HG03558 (cell line): ENCODE data around the gene COPG1.
A peak's percentile ranks its signal among the peaks of the same experiment; 100 is the strongest.

ENCODE experiments used
- ATAC-seq: cut with Tn5 transposase; IDR thresholded peaks from one replicate; pipeline ENCODE4 v1.9.1; 2021; ENCODE audit warnings: moderate number of reproducible peaks; ENCODE audit not compliant: unreplicated experiment; ENCODE audit errors: extremely low read depth

COPG1 gene

DNA sequence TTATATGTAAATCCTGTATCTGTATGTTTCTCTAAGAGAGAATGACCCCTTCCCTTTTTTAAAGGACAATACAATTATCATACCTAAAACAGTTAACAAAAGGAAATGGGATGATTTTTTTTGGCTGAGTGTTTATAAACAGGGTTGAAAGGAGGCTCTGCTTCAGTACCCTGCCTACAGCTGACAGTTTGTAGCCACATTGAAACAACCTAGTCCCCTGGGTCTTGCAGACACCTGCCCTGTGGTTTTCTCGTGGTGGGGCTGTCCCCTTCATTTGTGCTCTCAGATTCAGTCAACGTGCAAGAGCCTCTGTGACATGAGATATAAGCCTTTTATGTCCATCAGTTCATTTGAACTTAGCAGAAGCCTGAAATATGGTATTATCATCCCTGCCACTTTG lies 27.0 kb downstream of the COPG1 start:
- peak; percentile 89 for ATAC-seq

DNA sequence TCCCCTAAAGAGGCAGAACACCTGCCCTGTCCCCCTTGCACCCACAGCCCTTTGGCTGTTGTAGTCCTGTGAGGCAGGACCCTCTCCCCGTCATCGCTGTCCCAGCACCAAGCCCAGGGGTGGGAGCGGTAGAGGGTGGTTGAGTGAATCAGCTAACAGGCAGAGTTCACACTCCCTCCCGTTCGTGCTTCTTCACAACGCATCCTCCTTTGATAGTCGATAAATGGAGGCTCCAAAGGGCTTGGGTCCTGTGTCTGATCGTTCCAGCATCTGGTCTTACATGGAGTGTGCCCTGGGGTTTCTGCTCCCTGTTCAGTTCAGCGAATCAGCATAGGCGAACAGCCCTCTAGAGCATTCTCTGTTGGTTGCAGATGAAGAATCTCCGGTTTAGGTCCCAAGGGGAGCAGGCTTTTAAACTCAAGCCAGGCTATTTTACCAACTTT lies 28.4 kb downstream of the COPG1 start:
- ATAC-seq, result no peak

DNA sequence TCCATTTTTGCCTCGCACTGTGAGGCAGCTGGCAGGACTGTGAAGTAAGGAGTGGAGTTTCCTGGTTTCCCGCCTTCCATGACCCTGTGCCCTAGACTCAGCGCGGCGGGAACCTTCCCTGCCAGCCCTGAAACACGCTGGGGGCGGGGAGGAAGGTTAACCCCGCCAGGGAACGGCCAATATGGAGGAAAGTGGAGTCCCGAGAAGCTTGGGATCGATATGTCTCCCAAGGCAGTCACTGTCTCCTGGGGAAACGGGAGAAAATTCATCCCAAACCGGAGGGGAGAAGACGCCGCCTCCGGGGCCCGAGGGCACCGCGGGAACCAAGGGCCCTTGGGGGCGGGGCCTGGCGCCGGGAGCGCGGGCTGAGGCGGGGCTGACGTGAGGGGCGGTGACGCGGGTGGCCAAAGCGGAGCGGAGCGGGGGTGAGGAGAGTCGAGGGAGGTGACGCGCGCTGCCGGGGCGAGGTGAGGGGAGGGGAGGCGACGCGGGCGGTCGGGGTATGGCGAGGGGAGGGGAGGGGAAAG lies 29.1 kb downstream of the COPG1 start, which contains the start of gene HMCES:
Gene HMCES, plus strand, starts transcription at position 432 of the 527 bp plus-strand sequence. CDS start 863 bp downstream, outside the sequence.
- no peak for ATAC-seq

DNA sequence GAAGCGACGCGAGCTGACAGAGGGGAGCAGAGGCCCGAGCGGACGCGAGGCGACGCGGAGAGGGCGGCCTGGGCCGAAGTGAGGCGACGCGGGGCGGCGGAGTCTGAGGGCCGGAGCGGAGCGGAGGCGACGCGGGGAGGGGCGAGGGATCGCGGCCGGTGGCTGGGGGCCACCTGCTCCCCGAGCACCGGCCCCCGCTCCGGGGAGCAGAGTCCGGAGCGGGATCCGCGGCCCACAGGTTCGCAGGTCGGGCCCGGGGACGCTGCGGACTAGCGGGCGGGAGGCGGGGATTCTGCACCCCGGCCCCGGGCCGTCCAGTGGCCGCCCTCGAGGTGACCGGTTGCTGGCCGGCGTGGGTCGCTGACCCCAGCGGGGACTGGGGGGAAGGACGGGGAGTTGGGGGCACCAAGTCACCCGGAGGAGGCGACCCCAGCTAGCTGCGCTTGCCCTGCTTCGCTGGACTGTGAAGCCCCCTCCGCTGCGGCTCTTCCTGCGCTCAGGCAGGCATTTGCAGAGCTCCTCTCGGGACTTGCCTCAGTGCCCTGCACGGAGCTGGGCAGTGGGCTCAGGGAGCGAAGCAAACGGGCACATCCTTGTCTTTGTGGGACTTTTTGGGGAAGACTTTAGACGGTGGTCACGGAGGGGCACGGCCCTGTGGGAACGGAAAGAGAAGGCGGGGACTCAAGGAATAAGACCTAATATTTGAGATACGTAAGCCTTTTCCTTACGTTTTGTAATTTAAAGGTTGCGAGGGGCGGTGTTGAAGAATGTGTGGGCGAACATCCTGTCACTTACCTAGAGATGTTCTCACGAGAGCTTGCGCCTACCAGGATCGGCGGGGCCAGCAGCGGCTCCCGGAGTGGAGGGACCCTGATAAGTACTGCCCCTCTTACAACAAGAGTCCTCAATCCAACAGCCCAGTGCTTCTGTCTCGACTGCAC lies 29.8 kb downstream of the COPG1 start:
- no peak for ATAC-seq

DNA sequence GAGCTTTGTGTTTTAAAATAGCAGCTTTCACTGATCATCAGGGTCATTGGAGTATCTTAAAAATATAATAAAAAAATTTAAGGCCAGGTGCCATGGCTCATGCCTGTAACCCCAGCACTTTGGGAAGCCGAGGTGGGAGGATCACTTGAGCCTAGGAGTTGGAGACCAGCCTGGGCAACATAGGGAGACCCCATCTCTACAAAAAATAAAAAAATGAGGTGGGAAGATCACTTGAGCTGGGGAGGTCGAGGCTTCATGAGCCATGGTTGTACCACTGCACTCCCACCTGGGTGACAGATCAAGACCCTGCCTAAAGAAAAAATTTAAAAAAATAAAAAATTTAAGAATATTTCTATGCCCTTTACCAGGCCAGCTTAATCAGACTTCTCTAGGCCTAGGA lies 30.8 kb downstream of the COPG1 start:
- no peak for ATAC-seq

DNA sequence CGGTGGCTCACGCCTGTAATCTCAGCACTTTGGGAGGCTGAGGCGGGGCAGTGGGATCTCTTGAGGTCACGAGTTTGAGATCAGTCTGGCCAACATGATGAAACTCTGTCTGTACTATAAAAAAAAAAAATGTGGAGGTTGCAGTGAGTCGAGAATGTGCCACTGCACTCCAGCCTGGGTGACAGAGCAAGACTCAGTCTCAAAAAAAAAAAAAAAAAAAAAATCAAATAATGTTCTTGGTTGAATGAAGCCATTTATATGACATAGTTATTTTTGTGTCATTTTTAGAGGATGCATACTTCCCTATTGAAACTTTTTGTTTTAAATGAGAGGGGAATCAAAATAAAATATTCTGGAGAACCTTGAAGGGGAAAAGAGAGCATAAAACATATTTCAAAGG lies 32.3 kb downstream of the COPG1 start:
- no peak for ATAC-seq

DNA sequence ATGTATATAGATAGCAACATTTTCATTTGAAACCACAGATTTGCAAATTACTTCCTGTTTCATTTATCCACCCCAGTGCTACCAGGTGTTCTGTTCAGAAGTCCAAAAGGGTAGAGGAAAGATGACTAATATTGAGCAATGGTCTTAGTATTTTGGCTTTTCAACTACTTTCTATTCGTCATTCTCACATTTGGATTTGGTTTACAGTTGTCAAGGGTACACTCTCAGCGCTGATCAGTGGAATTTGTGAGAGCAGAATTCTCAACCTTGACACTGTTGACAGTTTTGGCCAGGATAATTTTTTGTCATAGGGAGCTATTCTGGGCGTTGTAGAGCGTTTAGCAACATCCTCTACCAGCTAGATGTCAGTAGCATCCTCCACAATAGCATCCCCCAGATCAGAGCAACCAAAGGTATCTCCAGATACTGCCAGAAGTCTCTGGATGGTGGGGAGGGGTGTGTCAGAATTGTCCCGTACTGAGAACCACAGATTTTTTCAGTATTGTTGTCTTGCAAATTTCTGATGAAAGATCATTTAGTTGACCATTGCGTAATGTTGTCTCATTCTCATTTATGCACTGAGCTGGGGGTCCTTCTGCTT lies 33.4 kb downstream of the COPG1 start:
- peak; percentile 84 for ATAC-seq

DNA sequence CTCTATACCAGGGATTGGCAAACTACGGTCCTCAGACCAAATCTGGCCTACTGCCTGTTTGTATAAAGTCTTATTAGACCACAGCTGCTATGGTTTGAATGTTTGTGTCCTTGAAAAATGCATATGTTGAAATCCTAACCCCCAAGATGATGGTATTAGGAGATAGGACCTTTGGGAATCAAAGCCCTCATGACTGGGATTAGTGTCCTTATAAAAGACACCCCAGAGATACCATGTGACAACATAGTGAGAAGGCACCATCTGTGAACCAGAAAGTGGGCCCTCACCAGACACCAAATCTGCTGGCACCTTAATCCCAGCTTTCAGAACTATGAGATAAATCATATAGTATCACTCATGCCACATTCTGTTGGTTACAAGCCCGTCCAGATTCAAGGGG lies 36.7 kb downstream of the COPG1 start:
- no peak for ATAC-seq

DNA sequence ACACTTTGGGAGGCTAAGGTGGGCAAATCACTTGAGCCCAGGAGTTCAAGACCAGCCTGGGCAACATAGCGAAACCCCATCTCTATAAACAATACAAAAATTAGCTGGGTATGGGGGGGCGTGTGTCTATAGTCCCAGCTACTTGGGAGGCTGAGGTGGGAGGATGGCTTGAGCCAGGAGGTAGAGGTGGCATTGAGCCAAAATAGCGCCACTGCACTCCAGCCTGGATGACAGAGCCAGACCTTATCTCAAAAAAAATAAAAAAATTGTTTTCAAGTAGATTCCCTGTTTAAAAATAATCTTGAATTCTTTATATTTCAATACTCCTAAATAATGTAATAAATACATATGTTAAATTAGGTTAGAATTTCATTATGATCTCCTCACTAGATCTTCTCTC lies 39.0 kb downstream of the COPG1 start:
- ATAC-seq, result no peak

DNA sequence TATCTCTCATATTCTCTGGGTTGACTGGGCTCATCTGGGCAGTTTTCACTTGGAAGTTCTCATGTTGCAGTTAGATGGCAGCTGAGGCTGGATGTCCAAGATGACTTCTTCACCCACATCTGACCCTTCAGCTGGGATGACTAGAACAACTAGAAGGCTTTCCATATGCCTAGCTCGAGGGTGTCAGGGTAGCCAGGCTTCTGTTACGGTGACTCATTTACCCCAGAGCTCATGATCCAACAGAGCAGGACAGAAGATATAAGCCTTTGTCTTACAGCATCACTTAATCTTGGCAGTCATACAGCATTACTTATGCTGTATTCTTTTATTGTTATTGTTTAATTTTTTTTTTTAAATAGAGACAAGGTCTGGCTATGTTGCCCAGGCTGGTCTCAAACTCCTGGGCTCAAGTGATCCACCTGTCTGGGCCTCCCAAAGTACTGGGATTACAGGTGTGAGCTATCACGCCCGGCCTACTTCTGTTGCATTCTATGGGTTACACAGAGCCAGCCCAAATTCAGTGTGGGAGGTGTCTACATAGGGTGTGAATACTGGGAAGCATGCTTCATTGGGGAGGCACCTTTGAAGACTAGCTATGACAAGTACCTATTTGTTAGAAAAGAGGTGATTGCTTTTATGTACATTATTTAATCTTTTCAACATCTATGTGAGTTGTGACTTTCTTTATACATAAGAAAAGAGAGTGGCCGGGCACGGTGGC lies 40.0 kb downstream of the COPG1 start:
- no peak for ATAC-seq

DNA sequence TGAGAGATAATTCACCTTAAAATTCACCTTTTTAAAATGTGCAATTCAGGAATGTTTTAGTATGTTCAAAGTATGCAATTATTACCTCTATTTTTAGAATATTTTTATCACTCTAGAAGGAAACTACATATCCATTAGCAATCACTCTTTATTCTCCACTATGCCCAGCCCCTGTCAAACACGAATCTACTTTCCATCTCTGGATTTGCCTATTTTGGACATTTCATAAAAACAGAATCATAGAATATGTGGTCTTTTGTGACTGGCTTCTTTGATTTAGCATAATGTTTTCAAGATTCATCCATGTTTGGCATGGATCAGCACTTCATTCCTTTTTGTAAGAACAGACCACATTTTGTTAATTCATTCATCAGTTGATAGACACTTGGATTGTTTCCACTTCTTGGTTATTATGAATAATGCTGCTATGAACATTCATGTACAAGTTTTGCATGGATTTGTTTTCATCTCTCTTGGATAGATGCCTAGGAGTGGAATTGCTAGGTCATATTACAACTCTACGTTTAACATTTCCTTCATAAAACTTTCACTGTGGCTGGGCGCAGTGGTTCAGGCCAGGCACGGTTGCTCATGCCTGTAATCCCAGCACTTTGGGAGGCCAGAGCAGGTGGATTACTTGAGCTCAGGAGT lies 42.0 kb downstream of the COPG1 start:
- ATAC-seq, result no peak

DNA sequence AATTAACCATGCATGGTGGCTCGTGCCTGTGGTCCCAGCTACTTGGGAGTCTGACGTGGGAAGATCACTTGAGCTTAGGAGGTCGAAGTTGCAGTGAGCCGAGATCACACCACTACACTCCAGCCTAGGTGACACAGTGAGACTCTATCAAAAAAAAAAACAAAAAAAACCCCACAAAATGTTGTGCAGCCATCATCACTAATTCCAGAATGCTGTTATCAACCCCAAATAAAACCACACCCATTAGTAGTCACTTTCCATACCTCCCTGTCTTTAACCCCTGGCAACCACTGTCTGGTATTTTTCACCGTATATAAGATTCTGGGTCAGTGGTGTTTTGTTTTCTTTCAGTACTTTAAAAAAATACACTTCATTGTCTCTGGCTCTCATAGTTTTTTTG lies 45.9 kb downstream of the COPG1 start:
- no peak for ATAC-seq

DNA sequence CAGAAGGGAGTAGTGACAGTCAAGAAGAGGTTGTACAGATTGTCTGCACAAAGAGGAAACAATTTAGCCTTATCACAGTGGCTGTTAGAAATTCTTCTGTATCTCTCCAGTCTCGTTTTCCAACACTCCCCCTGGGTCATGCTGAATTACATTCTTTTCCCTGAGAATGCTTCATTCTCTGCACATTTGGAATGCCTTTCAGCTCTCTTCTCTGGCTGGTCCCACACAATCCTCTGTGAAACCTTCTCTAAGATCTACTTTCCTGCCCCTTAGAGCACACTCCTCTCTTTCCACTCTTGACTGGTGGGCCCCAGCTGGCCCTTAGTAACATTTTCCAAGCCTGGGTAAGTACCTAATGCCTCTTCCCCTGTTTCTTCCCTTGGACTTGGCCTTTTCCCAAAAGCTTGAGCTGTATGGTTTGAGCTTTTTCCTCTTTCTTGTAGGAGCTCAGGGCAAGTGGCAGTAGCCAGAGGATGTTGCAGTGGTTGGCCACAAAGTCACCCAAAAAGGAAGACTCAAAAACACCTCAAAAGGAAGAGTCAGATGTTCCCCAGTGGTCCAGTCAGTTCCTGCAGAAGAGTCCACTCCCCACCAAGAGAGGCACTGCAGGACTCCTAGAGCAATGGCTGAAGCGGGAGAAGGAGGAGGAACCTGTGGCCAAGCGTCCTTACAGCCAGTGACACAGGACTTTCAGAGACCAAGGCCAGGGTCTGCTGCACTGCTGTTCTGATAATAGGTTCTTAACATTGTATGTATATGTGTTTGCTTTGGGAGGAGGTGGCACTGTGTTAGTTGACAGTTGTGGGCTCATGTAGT lies 54.9 kb downstream of the COPG1 start:
- ATAC-seq, result no peak

DNA sequence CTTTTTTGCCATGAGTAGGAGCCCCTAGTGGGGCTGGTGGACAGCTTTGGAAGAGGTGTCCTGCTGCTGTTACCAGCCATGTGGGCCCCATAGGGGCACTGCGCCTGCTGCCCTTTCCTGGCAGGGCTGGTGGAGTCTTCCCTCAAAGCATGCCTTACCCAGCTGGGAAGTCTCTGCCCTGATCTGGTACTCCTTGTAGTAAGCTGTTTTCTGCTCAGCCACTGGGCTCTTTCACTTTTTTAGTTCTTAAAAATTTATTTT lies 55.5 kb downstream of the COPG1 start:
- no peak for ATAC-seq

DNA sequence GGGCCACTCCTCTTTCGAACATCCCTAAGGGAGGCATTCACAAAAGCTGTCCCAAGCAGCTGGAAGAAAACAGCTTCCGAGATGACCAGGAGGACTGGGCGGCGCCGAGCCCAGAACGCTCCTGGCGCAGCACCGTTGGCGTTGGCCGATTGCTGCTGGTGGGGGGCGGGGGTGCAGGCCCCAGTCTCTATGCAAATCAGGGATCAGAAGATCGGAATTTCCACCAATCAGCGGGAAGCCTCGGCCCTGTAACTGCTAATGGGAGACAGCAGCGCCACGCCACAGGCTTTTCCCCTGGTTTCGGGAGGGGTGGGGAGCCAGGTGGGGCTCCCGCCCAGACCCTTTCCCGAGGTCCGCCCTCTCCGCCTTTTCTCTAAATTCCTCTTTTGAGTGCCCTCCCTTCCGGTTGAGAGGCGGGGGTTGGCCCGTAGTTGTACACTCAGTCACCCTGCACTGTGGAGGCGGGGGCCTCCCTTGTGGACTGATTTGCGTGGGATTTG lies 56.2 kb downstream of the COPG1 start:
- no peak for ATAC-seq

DNA sequence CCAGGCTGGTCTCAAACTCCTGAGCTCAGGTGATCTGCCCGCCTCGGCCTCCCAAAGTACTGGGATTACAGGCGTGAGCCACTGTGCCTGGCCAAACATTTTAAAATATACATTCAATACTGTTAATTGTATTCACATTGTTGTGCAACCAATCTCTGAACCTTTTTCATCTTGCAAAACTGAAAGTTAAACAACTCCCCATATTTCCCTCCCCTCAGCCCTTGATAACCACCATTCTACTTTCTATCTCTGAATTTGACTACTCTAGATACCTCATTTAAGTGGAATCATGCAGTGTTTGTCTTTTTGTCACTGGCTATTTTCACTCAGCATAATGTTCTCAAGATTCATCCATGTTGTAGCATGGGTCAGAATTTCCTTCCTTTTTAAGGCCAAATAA lies 59.2 kb downstream of the COPG1 start:
- no peak for ATAC-seq

DNA sequence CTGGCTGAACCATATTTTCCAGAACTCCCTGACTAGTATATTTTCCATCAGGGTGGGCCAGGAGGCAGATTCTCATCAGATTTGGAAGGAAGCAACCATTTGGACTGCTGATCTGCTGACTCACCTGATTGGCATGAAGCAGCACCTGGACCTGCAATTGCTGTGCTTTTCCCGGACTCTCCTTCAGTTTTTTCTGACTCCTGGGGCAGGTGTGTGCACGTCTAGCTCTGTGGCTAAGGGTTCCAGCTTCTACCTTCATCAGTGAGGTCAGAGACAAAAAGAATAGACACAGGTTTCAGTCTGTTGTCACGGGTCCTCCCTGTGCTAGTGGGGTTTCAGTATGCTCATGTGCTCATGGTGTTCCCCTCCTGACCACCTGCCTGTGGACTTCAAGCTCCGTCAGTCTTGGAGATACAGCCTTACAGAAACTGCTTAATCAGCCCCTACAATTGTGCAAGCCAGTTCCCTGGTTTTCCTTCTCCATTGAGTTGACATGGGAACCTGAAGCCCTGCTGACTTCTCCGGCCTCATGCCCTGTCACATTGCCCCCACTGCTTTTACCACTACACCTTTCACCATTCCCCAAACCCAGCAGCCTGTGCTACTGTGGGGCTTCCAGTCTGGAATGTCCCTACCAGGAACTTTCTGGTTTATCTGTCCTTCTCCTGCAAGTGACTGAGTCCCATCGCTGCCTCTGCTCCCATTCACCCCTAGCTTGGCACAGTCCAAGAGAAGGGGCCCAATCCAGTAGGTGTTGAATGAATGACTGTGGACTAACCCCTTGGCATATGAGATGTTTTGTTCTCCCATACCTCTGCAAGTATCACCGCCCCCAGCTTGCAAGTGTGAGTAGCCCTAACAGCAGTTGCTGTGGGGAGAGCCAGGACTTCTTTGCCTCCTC lies 61.0 kb downstream of the COPG1 start:
- ATAC-seq, result no peak

DNA sequence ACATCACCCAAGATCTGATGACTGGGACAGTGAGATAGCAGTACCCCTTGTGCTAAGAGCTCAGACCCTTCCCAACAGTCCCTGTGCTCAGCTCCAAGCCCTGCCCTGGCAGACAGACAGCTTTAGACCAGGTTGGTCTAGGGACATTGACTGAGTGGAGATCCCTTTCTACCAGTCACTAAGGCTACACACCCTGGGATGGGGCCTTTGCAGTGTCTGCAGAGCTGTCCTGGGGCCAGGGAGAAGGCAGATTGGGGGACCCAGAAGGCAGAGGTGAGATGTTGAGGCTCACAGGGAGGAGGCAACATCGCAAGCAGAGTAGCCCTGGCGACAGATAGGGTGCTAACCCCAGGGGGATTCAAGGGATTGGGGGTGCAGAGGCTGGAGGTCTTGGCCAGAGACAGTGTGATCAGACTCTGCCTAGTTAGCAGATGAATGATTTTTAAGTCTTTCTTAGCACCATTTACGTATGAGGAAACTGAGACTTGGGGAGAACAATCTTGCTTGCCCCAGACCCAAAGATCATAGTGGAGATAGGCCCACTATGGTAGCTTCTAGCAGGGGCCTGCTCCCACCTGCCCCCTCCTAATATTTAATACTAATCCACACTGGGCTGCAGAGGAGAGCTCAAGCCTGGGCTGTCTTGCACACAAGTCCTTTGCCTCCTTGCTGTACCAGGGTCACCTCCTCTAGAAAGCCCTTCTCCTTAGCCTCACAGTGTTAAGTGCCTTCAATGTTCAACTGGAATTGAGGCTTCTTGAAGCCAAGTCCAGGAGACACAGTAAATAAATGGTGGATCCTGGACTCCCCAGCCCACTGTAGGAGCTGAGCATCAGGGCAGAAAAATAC lies 61.9 kb downstream of the COPG1 start:
- no peak for ATAC-seq
